GM12872 (cell line): ENCODE data around the gene MAGED1.

Experiments used
- CTCF ChIP-seq: IDR thresholded peaks from 3 replicates; pipeline ENCODE4 v1.5.1; 2011; ENCODE audit warnings: low read depth, mild to moderate bottlenecking, low read length, moderate library complexity; ENCODE audit not compliant: insufficient read depth

The MAGED1 gene

DNA sequence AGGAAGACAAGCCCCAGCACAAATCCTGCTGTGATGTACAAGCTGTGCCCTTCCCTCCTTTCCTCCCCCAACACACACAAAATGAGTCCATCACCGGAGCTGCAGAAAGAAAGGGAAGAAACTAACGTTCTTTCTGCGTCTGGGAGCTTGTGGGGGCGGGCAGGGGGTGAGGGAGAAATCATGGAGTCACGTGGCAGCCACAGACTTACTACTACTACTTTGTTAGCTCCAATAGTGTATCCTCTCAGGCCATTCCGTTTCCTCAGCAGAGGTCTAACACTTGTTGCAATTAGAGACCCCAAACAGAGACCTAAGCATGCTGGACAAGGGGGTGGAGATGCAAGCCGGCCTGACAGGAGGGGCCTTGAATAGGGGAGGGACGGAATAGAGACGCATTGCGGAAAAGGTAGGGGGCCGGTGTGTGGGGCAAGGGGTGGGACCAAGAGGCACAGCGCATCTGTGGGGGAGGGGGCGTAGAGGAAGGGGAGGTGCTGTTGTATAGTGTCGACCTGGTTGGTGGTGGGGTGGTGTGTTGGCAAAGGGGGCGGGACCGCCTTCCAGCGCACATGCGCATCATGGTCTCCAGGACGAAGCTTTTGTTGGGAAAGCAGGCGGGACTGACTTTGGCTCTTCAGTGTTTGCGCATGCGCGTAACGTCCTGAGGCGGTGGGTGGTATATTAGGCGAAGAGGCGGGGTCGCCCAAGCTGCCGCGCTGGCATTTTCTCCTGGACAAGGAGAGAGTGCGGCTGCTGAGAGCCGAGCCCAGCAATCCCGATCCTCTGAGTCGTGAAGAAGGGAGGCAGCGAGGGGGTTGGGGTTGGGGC lies at the start of gene MAGED1:
TSS of gene MAGED1 (plus strand) at position 703 of the 825 bp plus-strand sequence. CDS start 682 bp downstream, outside the sequence.
- TF ChIP-seq CTCF: no peak

DNA sequence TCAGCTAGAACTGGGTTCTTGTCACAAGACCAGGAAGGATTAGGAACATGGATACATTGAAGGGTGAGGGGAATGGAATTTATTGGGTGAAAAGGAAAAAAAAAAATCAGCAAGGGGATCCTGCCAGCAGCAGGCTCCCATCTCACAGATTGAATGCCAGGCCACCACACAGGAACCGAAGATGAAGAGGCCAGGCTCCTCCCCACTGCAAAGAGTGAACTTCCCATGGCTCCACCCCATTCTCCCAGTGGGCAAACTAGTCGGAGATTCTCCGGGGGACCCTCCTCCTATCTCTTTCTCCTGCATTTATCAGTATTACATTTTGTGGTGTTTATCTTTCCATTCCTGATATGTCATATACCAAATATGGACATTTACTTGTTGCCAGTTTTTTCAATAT lies 46.0 kb upstream of the MAGED1 start:
- TF ChIP-seq CTCF: no peak

- TF ChIP-seq CTCF: no peak
Observed at GRCh38 chrX:51851507-51852085, 41.8 kb upstream of the MAGED1 start.

DNA sequence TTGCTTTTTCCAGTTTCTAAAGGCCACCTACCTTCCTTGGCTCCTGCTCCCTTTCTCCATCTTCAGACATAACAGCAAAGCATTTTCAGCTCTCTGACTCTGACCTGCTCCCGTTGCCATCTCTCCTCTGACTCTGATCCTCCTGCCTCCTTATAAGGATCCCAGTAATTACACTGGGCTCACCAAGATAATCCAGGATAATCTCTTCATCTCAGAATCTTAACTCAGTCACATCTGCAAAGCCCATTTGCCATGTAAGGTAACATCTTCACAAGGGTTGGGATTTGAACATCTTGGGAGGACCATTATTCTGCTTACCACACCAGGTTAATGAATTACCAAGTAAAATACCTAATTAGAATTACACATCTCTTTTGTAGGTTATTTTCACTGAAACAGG lies 41.3 kb upstream of the MAGED1 start:
- TF ChIP-seq CTCF: no peak

- TF ChIP-seq CTCF: no peak
Observed at GRCh38 chrX:51852621-51853020, 40.8 kb upstream of the MAGED1 start.

GRCh38 chrX:51853251-51853650 lies 40.2 kb upstream of the MAGED1 start:
- TF ChIP-seq CTCF: no peak

DNA sequence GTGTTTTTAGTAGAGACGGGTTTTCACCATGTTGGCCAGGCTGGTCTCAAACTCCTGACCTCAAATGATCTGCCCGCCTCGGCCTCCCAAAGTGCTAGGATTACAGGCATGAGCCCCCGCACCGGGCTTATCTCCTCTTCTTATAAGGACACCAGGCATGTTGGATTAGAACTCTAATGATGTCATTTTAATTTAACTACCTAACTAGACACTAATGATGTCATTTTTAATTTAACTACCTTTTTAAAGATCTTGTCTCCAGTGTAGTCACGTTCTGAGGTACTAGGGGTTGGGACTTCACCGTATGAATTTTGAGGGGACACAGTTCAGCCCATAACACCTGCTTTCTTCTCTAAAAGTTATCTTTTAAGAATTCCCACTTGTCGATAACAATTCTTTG lies 37.7 kb upstream of the MAGED1 start:
- no peak for TF ChIP-seq CTCF
